Body of pancreas (tissue), 4 donors: ENCODE results near the gene DDR1.

ENCODE experiments used
- CTCF ChIP-seq, 7 experiments: fragments of 450-650 bp in 4 of 7; fragments of 200-600 bp in 3 of 7; sonication (generic) in 3 of 7; IDR thresholded peaks; one replicate each; pipeline ENCODE4 v1.5.1; 2016 to 2019; ENCODE audit warnings: antibody characterized with exemption in 7 of 7
- POLR2A ChIP-seq, 3 donors: fragments of 450-650 bp; IDR thresholded peaks; one replicate each; pipeline ENCODE4 v1.6.1; 2016; ENCODE audit warnings: antibody characterized with exemption in 3 of 3, mild to moderate bottlenecking in 2 of 3

GRCh38 chr6:30837432-30837831 lies 46.9 kb upstream of the DDR1 start:
- no peak for TF ChIP-seq CTCF (IDR thresholded peaks at IDR 0.05)
- no peak for TF ChIP-seq POLR2A (IDR thresholded peaks at IDR 0.05)
